22Rv1 (cell line): ENCODE results near the gene NEDD4.

Experiments used
- CTCF ChIP-seq: fragments of 450-650 bp; IDR thresholded peaks from 2 replicates; pipeline ENCODE4 v1.5.1; 2017; ENCODE audit warnings: mild to moderate bottlenecking
- ZFX ChIP-seq: fragments of 450-650 bp; IDR thresholded peaks from 2 replicates; pipeline ENCODE4 v1.6.1; 2017; ENCODE audit warnings: antibody characterized with exemption, borderline replicate concordance

- TF ChIP-seq CTCF (no peak), ZFX (no peak)
These were observed 2.4 kb downstream of the NEDD4 start for GRCh38 chr15:55990998-55991397.
